Loucy (cell line): Measurements from ENCODE around the gene KATNBL1.

Experiments used
- EZH2phosphoT487 ChIP-seq: fragments of 200-600 bp; IDR thresholded peaks from 2 replicates; pipeline ENCODE4 v1.6.1; 2018; ENCODE audit warnings: antibody characterized with exemption, mild to moderate bottlenecking, moderate library complexity, borderline replicate concordance
- TF ChIP-seq, protein P1 (sequence below): fragments of 200-600 bp; sonication (generic); conservative IDR thresholded peaks from 2 replicates; pipeline ENCODE4 v1.5.1; 2014; ENCODE audit warnings: mild to moderate bottlenecking, antibody characterized with exemption, low read length

DNA sequence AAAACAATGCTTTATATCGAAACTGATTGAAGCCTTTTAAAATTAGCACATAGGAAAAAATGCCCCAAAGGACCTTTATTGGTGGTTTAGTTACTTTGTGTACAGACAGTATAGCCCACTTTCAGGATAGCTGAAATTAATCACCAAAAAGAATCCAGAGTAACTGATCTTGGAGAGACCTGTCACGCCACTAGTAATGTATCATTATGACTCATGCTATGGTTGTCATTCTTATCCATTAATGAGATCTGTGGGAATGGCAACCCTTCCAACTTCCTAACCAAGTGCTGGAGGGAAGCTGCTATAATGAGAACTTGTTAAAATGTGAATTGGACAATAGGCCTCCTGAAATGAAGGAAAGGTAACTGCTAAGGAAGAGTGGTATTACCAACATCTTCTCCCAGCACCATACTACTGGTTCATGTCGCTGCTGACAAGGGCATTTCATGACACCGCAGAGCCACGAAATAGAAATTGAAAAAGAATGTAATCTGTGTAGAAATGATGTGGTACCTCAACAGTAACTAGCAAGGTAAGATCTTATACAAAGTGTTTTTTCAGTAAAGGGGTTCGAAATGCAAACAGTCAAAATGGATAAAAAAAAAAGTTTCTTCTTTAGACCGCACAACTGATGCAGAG is 7.8 kb upstream of the KATNBL1 start:
- TF ChIP-seq, protein P1, sequence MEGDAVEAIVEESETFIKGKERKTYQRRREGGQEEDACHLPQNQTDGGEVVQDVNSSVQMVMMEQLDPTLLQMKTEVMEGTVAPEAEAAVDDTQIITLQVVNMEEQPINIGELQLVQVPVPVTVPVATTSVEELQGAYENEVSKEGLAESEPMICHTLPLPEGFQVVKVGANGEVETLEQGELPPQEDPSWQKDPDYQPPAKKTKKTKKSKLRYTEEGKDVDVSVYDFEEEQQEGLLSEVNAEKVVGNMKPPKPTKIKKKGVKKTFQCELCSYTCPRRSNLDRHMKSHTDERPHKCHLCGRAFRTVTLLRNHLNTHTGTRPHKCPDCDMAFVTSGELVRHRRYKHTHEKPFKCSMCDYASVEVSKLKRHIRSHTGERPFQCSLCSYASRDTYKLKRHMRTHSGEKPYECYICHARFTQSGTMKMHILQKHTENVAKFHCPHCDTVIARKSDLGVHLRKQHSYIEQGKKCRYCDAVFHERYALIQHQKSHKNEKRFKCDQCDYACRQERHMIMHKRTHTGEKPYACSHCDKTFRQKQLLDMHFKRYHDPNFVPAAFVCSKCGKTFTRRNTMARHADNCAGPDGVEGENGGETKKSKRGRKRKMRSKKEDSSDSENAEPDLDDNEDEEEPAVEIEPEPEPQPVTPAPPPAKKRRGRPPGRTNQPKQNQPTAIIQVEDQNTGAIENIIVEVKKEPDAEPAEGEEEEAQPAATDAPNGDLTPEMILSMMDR = no peak
- no peak for TF ChIP-seq EZH2phosphoT487
